ENCODE measurements around the gene FARP1.
"Not testable (repeated sequence)": the region's sequence is repeated elsewhere in the genome, so short reads cannot be mapped to it uniquely, and the experiment has no call there.

The FARP1 gene

GRCh38 chr13:98225036-98225940 lies 82.4 kb downstream of the FARP1 start:
- DNase-seq (ENCODE audit: low read depth in 2 of 2, low spot score in 1 of 2) = no peak

GRCh38 chr13:98226496-98226895 lies 83.6 kb downstream of the FARP1 start:
- DNase-seq (ENCODE audit: low read depth in 2 of 2, low spot score in 1 of 2) = no peak

- DNase-seq (ENCODE audit: low read depth in 2 of 2, low spot score in 1 of 2) = no peak
Measured at GRCh38 chr13:98228661-98229341, 85.9 kb downstream of the FARP1 start.

- not testable (repeated sequence) for DNase-seq (ENCODE audit: low read depth in 2 of 2, low spot score in 1 of 2)
Measured at GRCh38 chr13:98230762-98231161, 87.9 kb downstream of the FARP1 start.

GRCh38 chr13:98232456-98232855 lies 89.6 kb downstream of the FARP1 start:
- no peak for DNase-seq (ENCODE audit: low read depth in 2 of 2, low spot score in 1 of 2)

GRCh38 chr13:98233127-98233526 lies 90.2 kb downstream of the FARP1 start:
- DNase-seq (ENCODE audit: low read depth in 2 of 2, low spot score in 1 of 2) = no peak

GRCh38 chr13:98234348-98234747 lies 91.5 kb downstream of the FARP1 start:
- DNase-seq (ENCODE audit: low read depth in 2 of 2, low spot score in 1 of 2) = no peak

GRCh38 chr13:98236197-98236596 lies 93.3 kb downstream of the FARP1 start:
- no peak for DNase-seq (ENCODE audit: low read depth in 2 of 2, low spot score in 1 of 2)

GRCh38 chr13:98237331-98237730 lies 94.4 kb downstream of the FARP1 start:
- no peak for DNase-seq (ENCODE audit: low read depth in 2 of 2, low spot score in 1 of 2)

- DNase-seq (ENCODE audit: low read depth in 2 of 2, low spot score in 1 of 2) = no peak
Measured at GRCh38 chr13:98239162-98240076, 96.5 kb downstream of the FARP1 start.

GRCh38 chr13:98240135-98240534 lies 97.2 kb downstream of the FARP1 start:
- DNase-seq (ENCODE audit: low read depth in 2 of 2, low spot score in 1 of 2) = no peak

- no peak for DNase-seq (ENCODE audit: low read depth in 2 of 2, low spot score in 1 of 2)
Measured at GRCh38 chr13:98240974-98241373, 98.1 kb downstream of the FARP1 start.

GRCh38 chr13:98241976-98242375 lies 99.1 kb downstream of the FARP1 start:
- no peak for DNase-seq (ENCODE audit: low read depth in 2 of 2, low spot score in 1 of 2)

- DNase-seq (ENCODE audit: low read depth in 2 of 2, low spot score in 1 of 2) = no peak
Measured at GRCh38 chr13:98242403-98242802, 99.5 kb downstream of the FARP1 start.

GRCh38 chr13:98243929-98244272 lies 101.0 kb downstream of the FARP1 start:
- no peak for DNase-seq (ENCODE audit: low read depth in 2 of 2, low spot score in 1 of 2)

GRCh38 chr13:98246538-98247172 lies 103.8 kb downstream of the FARP1 start:
- no peak for DNase-seq (ENCODE audit: low read depth in 2 of 2, low spot score in 1 of 2)

GRCh38 chr13:98251708-98252107 lies 108.8 kb downstream of the FARP1 start:
- no peak for DNase-seq (ENCODE audit: low read depth in 2 of 2, low spot score in 1 of 2)

GRCh38 chr13:98252931-98253470 lies 110.1 kb downstream of the FARP1 start:
- no peak for DNase-seq (ENCODE audit: low read depth in 2 of 2, low spot score in 1 of 2)

- DNase-seq (ENCODE audit: low read depth in 2 of 2, low spot score in 1 of 2) = no peak
Measured at GRCh38 chr13:98253526-98253925, 110.6 kb downstream of the FARP1 start.

- no peak for DNase-seq (ENCODE audit: low read depth in 2 of 2, low spot score in 1 of 2)
Measured at GRCh38 chr13:98254513-98254912, 111.6 kb downstream of the FARP1 start.

GRCh38 chr13:98258226-98258625 lies 115.3 kb downstream of the FARP1 start:
- no peak for DNase-seq (ENCODE audit: low read depth in 2 of 2, low spot score in 1 of 2)

Measured in stimulated activated CD8-positive, alpha-beta memory T cell treated with anti-CD3 and anti-CD28 coated beads, Interleukin-4, amount 100 ng/mL, for 1 hour (primary cell).